HL-60 (cell line): ENCODE measurements around the gene FHAD1.
A peak's percentile ranks its signal among the peaks of the same experiment; 100 is the strongest.

ENCODE experiments used
- DNase-seq, 2 experiments: peaks; one replicate each; pipeline ENCODE4 v3.0.0-alpha.2; 2010 to 2020; ENCODE audit warnings: low read depth in 1 of 2, low spot score in 1 of 2
- H3K27ac ChIP-seq: fragments of 250-450 bp; sonication (Bioruptor Pico); replicated peaks from 2 replicates; pipeline ENCODE4 v1.5.1; 2020; ENCODE audit warnings: mild to moderate bottlenecking, moderate library complexity
- H3K27me3 ChIP-seq: fragments of 250-450 bp; sonication (Bioruptor Pico); 2 replicates; pipeline ENCODE4 v1.5.1; 2021; ENCODE audit warnings: mild to moderate bottlenecking, moderate library complexity; ENCODE audit not compliant: insufficient read depth, poor library complexity, severe bottlenecking
- H3K4me3 ChIP-seq: replicated peaks from 2 replicates; pipeline ENCODE4 v1.5.1; 2011; ENCODE audit warnings: mild to moderate bottlenecking, control low read depth, low read length; ENCODE audit not compliant: insufficient read depth
- CTCF ChIP-seq: IDR thresholded peaks from one replicate; pipeline ENCODE4 v1.5.1; 2011; ENCODE audit warnings: low read length, control low read depth, inconsistent platforms; ENCODE audit not compliant: insufficient read depth
- GABPA ChIP-seq: IDR thresholded peaks from 2 replicates; pipeline ENCODE4 v1.6.1; 2012; ENCODE audit warnings: low read depth
- POLR2AphosphoS5 ChIP-seq: IDR thresholded peaks from 2 replicates; pipeline ENCODE4 v1.6.1; 2012; ENCODE audit warnings: low read depth
- REST ChIP-seq: IDR thresholded peaks from 2 replicates; pipeline ENCODE4 v1.6.1; 2012; ENCODE audit warnings: low read depth; ENCODE audit not compliant: insufficient replicate concordance
- SPI1 ChIP-seq: IDR thresholded peaks from 2 replicates; pipeline ENCODE4 v1.6.1; 2012; ENCODE audit warnings: low read depth, mild to moderate bottlenecking, borderline replicate concordance

The FHAD1 gene

GRCh38 chr1:15342408-15342967, 95.5 kb downstream of the FHAD1 start:
- TF ChIP-seq POLR2AphosphoS5 (no peak), REST (no peak)

GRCh38 chr1:15343099-15343498, 96.1 kb downstream of the FHAD1 start:
- TF ChIP-seq REST = no peak
- TF ChIP-seq POLR2AphosphoS5 = no peak
- no peak for TF ChIP-seq GABPA
- no peak for TF ChIP-seq SPI1
- no peak for TF ChIP-seq CTCF
- no peak overlapping the region for H3K27ac ChIP-seq
- no peak for DNase-seq
- peaks cover 9% of the 10 kb centered on the region for H3K27me3 ChIP-seq
- no peak overlapping the region for H3K4me3 ChIP-seq

More at GRCh38 chr1:15342408-15342967, 95.5 kb downstream of the FHAD1 start:
- H3K27me3 ChIP-seq = peaks cover 9% of the 10 kb centered on the region
- no peak overlapping the region for H3K27ac ChIP-seq
- no peak overlapping the region for H3K4me3 ChIP-seq
- DNase-seq = no peak

GRCh38 chr1:15343729-15344128, 96.7 kb downstream of the FHAD1 start:
- Histone ChIP-seq H3K27me3 (peaks cover 9% of the 10 kb centered on the region), H3K4me3 (no peak overlapping the region), H3K27ac (no peak overlapping the region)
- no peak for DNase-seq
- TF ChIP-seq CTCF = no peak
- no peak for TF ChIP-seq GABPA
- peak; percentile 49; the same call in 1 of the 2 replicates for TF ChIP-seq SPI1
- no peak for TF ChIP-seq REST
- no peak for TF ChIP-seq POLR2AphosphoS5
